Esophagus squamous epithelium (tissue), 4 donors: ENCODE measurements around the gene ADAP1.

Experiments
- CTCF ChIP-seq, 6 experiments: fragments of 450-650 bp in 4 of 6; fragments of 200-600 bp in 2 of 6; sonication (generic) in 2 of 6; IDR thresholded peaks; one replicate each; pipeline ENCODE4 v1.5.1; 2016 to 2019; ENCODE audit warnings: antibody characterized with exemption in 6 of 6, mild to moderate bottlenecking in 4 of 6, moderate library complexity in 4 of 6
- POLR2A ChIP-seq, 4 donors: fragments of 450-650 bp; IDR thresholded peaks; one replicate each; pipeline ENCODE4 v1.6.1; 2017; ENCODE audit warnings: antibody characterized with exemption in 4 of 4, mild to moderate bottlenecking in 4 of 4, moderate library complexity in 3 of 4

GRCh38 chr7:929311-929711 is 25.2 kb downstream of the ADAP1 start:
- no peak for TF ChIP-seq CTCF (IDR thresholded peaks at IDR 0.05)
- no peak for TF ChIP-seq POLR2A (IDR thresholded peaks at IDR 0.05)
